ENCODE results near the gene ZMYND12.

ZMYND12 gene

DNA sequence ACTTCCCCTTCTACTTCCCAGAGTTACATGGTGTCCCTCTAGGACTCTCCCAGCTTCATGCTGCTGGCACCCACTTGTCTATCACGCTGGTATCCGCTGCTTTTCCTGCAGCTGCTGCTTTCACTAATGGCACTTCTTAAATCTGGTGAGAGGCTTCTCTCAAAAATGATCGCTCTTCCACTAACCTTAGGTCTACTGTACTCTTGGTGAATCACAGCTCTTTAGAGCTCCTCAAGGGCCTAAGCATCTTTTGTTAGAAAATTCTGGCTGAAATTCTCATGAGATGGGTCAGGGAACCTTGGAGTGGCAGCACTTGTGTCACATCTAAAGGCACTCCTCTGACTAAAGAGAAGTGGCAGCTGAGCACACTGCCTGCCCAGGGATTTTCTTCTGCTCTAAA is 32.1 kb downstream of the ZMYND12 start:
- H3K4me3 ChIP-seq (ENCODE audit: low read depth, low read length) = no peak overlapping the region
- TF ChIP-seq CTCF (IDR thresholded peaks at IDR 0.05; ENCODE audit: insufficient read depth, low read length, missing control alignments) = no peak
- ChIA-PET CTCF (no interaction called here), POLR2A (no interaction called here)
- DNase-seq (ENCODE audit: low read depth, low spot score) = no peak

GRCh38 chr1:42422737-42423136 is 33.1 kb downstream of the ZMYND12 start:
- CTCF ChIA-PET = interaction anchor here (1.5 kb wide), 1 partner anchor 11 kb away, joined by 3 read pairs; no protein-coding TSS in a partner anchor
- POLR2A ChIA-PET = no interaction called here
- no peak overlapping the region for H3K4me3 ChIP-seq (ENCODE audit: low read depth, low read length)
- TF ChIP-seq CTCF (IDR thresholded peaks at IDR 0.05; ENCODE audit: insufficient read depth, low read length, missing control alignments) = no peak
- no peak for DNase-seq (ENCODE audit: low read depth, low spot score)

- no peak overlapping the region for H3K4me3 ChIP-seq (ENCODE audit: low read depth, low read length)
- ChIA-PET CTCF (interaction anchor here (1.5 kb wide), 1 partner anchor 13 kb away, joined by 3 read pairs; no protein-coding TSS in a partner anchor), POLR2A (interaction anchor here (1.1 kb wide), 1 partner anchor 36 kb away, joined by 4 read pairs; no protein-coding TSS in a partner anchor)
- DNase-seq (ENCODE audit: low read depth, low spot score) = peak; percentile 87
- TF ChIP-seq CTCF (IDR thresholded peaks at IDR 0.05; ENCODE audit: insufficient read depth, low read length, missing control alignments) = no peak
Measured at GRCh38 chr1:42420911-42421585, 34.8 kb downstream of the ZMYND12 start.

GRCh38 chr1:42420121-42420520 is 35.7 kb downstream of the ZMYND12 start:
- no peak for TF ChIP-seq CTCF (IDR thresholded peaks at IDR 0.05; ENCODE audit: insufficient read depth, low read length, missing control alignments)
- no peak for DNase-seq (ENCODE audit: low read depth, low spot score)
- H3K4me3 ChIP-seq (ENCODE audit: low read depth, low read length) = no peak overlapping the region
- POLR2A ChIA-PET = interaction anchor here (0.7 kb wide), 1 partner anchor 633 kb away, joined by 3 read pairs; no protein-coding TSS in a partner anchor
- CTCF ChIA-PET = no interaction called here

- ChIA-PET CTCF (no interaction called here), POLR2A (interaction anchor here (0.7 kb wide), 1 partner anchor 634 kb away, joined by 3 read pairs; no protein-coding TSS in a partner anchor)
- H3K4me3 ChIP-seq (ENCODE audit: low read depth, low read length) = no peak overlapping the region
- no peak for TF ChIP-seq CTCF (IDR thresholded peaks at IDR 0.05; ENCODE audit: insufficient read depth, low read length, missing control alignments)
- no peak for DNase-seq (ENCODE audit: low read depth, low spot score)
Measured at GRCh38 chr1:42419126-42419821, 36.5 kb downstream of the ZMYND12 start.

DNA sequence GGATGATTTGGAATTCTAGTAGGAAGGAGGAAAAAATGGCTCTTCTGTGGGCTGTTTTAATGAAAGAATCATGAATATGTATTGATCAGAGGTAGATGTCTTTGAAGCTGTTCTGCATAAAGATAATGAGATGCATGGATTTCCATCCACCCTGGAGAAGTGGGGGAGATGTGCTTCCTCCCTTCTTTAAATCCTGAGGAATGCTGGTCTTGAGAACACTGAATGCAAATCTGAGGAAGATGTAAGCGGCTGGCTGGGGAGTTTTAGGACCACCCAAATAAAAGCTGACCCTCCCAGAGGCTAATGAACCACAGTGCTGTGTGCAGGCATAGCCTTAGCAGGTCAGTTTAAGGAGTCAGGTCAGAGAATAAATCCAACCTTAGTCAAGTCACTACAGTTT is 37.3 kb downstream of the ZMYND12 start:
- CTCF ChIA-PET = no interaction called here
- no peak overlapping the region for H3K4me3 ChIP-seq (ENCODE audit: low read depth, low read length)
- TF ChIP-seq CTCF (IDR thresholded peaks at IDR 0.05; ENCODE audit: insufficient read depth, low read length, missing control alignments) = no peak
- DNase-seq (ENCODE audit: low read depth, low spot score) = no peak
- POLR2A ChIA-PET = no interaction called here
